NB4 (cell line): ENCODE measurements around the gene TMEM82.

Experiments
- CTCF ChIP-seq: IDR thresholded peaks from one replicate; pipeline ENCODE4 v1.5.1; 2012; ENCODE audit warnings: low read depth, low read length
- MYC ChIP-seq: IDR thresholded peaks from 2 replicates; pipeline ENCODE4 v1.6.1; 2011; ENCODE audit warnings: low read depth, low read length

DNA sequence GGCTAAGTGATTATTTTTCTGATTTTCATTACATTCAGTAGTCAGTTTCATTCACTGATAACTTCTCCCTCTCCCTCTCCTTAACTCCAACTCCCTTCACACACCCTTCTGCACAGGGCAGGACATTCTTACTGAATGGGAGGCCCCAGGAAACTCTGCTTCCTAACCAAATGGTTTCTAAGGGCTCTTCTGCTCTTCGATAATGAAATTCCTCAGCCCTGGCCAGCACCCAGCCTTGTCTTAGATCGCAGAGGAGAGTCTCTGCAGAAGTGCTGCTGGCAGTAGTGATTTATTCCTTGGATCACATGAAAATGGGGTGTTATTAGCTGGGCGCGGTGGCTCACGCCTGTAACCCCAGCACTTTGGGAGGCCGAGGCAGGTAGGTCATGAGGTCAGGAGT is 41.8 kb upstream of the TMEM82 start:
- TF ChIP-seq CTCF = no peak
- no peak for TF ChIP-seq MYC
